Stimulated activated CD8-positive, alpha-beta memory T cell treated with anti-CD3 and anti-CD28 coated beads, Interleukin-4, amount 100 ng/mL, for 48 hours (primary cell): ENCODE data around the gene GPR25.

Experiments used
- DNase-seq: peaks from one replicate; pipeline ENCODE4 v3.0.0-alpha.2; 2020

The GPR25 gene

GRCh38 chr1:200873671-200874397 lies 1.1 kb downstream of the GPR25 start:
- no peak for DNase-seq

GRCh38 chr1:200874694-200875093 lies 1.9 kb downstream of the GPR25 start:
- no peak for DNase-seq

DNA sequence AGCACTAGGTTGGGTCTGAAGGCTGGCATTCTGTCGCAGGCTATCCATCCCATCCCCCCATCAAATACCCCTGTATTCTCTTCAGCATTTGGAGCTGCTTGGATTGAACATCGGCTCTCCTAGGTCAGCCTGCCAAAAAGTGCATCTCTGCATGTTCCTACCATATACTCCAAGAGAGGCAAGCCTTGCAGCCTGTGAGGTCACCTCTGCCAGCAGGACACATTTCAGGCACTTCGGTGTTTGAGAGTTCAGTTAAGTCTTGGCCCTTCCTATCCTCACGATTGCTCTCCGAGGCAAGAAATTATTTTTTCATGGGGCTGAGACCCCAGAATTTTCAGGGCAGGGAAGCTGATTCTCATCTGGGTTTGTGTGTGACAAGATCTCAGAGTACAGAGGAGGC lies 2.6 kb downstream of the GPR25 start:
- no peak for DNase-seq

GRCh38 chr1:200877010-200877409 lies 4.2 kb downstream of the GPR25 start:
- no peak for DNase-seq

GRCh38 chr1:200877839-200878551 lies 5.2 kb downstream of the GPR25 start:
- DNase-seq = peak; percentile 72

GRCh38 chr1:200880212-200880611 lies 7.4 kb downstream of the GPR25 start:
- DNase-seq = peak; percentile 58

- DNase-seq = peak; percentile 21
Measured at GRCh38 chr1:200883118-200883517, 10.3 kb downstream of the GPR25 start.

DNA sequence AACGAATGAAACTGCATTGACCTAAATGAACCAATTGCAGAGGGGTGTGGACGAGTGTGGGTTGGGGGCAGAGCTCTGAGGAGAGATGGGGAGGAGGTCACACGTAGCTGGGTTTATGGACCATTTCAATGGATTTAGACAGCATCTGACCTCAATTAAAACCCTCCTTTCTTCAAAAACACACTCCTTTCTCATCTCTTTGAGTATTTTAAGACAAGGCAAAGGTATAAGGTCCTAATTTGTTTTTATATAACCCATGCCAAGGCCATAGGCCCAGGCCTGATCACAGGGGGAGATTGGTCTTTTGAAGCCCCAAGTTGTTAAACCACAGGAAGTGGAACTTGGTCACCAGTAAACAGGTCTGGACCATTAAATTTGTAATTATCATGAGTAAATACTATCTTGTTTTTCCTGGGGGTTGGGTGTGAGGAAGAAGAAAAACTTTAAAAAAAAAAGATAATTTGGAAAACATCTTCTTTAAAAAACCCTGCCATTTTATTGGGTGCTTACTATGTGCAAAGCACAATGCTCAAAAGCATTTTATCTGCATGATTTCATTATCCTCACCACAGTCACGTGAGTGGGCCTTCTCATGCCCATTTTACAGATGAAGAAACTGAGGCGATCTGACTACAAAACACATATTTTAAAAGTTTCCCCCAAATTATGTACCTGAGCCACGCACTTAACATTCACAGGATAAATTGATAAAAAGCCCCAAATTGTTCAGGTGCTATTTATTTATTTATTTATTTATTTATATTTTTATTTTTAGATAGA lies 13.0 kb downstream of the GPR25 start:
- DNase-seq = no peak

GRCh38 chr1:200886594-200886993 lies 13.8 kb downstream of the GPR25 start:
- no peak for DNase-seq

GRCh38 chr1:200887036-200887435 lies 14.3 kb downstream of the GPR25 start:
- DNase-seq = no peak

DNA sequence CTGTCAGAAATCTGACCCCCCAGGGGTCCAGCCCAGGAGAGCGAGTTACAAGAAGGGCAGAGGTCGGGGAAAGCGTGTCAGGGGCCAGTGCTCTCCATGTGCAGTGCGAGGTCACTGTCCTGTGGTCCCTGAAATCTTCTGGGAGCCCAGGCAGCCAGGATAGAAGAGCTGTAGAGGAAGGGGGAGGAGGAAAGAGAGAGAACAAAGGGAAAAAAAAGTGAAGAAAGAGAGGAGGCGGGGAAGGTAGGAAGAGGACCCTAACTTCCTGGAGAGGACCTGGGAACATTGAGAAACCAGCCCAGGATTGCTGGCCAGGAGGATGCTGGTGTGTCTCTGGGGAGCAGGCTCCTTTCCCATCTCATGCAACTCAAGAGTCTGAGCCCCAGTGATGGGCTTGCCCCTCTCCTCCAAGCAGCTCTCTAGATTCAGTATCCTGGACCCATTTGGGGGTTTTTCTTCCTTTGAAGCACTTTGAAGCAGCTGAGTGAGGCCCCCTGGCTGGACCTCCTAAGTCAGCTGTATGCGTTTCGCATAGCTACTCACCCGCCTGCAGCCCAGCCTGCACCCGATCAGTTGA lies 15.1 kb downstream of the GPR25 start:
- no peak for DNase-seq

GRCh38 chr1:200888349-200888838 lies 15.6 kb downstream of the GPR25 start:
- DNase-seq = peak; percentile 73

DNA sequence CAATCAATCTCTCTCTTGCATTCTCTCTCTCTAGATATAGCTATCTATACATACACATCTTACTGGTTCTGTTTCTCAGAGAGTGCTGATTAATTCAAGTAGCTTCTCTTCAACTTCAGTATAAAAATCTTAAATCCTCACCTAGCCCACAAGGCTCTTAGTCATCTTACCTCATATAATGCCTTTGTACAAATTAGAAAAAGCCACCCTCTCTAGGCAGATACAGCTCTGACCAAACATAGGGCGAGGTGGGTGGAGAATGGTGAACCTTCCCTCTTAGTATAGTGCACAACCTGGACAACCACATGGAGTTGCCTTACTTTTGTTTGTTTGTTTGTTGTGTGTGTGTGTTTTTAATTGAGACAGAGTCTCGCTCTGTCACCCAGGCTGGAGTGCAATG lies 16.8 kb downstream of the GPR25 start:
- DNase-seq = peak; percentile 53

DNA sequence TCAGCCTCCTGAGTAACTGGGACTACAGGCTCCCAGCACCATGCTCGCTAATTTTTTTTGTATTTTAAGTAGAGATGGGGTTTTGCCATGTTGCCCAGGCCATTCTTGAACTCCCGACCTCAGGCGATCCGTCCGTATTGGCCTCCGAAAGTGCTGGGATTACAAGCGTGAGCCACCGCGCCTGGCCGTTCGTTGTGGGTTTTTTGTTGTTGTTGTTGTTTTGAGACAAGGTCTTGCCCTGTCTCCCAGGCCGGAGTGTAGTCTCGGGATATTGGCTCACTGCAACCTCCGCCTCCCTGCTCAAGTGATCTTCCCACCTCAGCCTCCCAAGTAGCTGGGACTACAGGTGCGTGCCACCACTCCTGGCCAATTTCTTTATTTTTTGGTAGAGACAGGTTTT lies 17.2 kb downstream of the GPR25 start:
- DNase-seq = no peak

DNA sequence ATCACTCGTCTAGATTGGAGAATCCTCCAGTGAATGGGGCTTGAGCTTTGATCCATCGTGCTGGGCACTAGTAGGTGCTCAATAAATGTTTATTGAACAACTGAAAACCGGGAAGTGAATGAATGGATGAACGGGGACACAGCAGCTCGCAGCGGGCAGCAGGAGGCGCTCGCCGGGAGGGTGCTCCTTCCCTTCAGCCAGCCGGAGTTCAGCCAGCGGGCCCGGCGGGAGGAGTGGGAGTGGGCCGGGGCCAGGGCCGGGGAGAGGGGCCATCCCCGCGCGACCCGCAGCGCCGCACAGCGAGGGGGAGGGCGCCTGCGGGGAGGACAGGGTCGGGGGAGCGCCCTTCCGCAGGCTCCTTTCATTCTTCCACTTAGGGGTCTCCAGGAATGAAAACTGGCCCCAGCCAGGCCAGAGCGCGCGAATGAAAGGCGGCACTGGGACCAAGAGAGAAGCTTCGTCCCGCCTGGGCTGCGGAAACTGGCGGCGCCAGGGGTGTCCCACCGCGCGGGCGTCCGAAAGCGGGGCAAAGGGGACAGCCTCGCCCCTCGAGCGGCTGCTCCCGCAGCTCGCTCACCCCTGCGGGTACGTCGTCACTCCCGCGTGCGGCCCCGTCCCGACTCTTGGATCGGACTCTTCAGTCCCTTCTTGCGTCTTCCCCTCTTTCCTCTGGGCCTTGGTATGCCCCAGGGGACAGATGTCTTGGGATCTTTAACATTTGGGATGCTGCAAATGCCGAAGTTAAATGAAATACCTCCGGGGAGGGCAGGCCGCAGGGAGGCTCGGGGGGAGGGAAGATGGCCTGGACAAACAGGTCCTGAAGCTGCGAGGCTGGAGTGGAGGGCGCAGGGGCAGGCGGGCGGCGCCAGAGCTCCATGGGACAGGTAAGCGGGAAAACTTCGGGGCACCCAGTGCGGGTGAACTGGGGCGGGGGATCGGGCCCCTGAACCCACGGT lies 18.3 kb downstream of the GPR25 start:
- no peak for DNase-seq

DNA sequence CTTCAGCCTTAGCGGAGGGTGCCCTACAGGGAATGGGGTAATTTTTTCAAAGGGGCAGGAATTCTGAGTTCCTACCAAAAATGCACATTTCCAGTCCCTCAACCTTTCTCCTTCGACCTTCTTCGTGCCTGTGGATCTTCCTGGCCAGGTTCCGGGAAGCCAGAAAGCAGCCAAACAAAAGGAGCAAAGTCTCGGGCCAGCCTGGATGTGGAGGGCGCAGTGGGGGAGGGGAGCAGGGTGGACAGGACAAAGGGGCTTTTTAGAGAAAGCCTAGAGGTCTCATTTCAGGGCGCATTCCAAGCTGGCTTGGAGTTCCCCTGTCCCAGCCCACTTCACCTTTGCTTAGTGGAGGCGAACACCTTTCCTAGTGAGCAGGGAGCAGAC lies 19.0 kb downstream of the GPR25 start:
- no peak for DNase-seq

- no peak for DNase-seq
Measured at GRCh38 chr1:200892546-200892945, 19.8 kb downstream of the GPR25 start.

GRCh38 chr1:200892958-200893357 lies 20.2 kb downstream of the GPR25 start:
- DNase-seq = no peak

DNA sequence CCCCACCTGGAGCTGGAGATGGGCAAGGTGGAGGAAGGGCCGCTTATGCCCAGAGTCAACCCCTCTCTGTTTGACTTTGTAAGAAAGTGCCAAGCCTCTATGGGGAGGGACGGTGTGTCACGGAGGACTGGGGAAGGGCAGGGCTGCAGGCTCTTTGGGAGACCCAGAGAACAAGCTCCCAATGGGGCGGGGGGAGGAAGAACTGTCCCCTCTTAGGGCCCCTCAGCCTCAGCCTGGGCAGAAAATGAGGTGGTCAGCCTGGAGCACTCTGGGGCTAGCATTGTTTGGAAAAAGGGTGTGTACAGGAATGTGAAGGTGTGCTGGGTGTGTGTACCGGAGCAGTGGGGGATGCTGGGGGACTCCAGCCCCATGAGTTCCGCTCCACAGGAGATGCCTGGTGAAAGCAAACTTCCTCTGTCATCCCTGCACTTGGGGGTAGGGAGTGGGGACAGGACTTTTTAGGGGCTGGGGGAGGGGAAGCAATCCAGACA lies 20.7 kb downstream of the GPR25 start:
- no peak for DNase-seq

GRCh38 chr1:200894712-200895442 lies 22.1 kb downstream of the GPR25 start, which contains the start of gene INAVA:
TSS of gene INAVA (plus strand) at chr1:200894900. CDS start at chr1:200898401, 3,501 bp downstream.
- no peak for DNase-seq

DNA sequence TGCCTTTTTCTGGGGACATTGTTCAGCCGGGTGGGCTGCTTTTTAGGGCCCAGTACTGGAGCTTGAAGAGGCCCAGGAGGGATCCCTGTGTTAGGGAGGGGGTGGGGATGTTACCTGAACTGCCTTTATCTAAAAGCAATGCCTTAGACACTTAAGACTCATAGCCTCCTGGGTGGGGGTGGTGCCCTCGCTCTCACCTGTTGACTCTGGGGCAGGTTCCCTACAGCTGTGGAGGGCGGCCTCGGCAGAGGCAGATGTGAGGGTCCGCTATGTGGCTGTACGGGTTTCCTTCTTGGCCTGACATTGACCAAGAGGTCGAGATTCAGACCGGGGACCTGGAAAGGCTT lies 22.6 kb downstream of the GPR25 start:
- no peak for DNase-seq
